Measurements from ENCODE around the gene PAX7.

Gene PAX7

DNA sequence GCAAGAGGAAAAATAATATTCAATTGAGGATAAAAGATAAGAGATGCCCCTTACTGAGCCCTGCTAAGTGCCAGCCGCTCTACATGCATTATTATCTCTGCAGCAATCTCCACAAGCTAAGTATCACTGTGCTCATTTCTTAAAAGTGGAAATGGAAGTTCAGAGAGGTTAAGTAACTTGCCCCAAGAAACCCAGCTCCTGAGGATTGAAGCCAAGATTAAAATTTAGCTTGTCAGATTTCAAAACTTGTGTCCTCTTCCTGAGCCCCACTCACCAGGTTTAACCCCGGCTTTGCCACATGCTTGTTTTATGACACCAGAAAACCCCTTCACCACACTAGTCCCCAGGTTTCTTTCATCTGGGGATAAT lies 11.2 kb upstream of the PAX7 start:
- no peak for DNase-seq

DNA sequence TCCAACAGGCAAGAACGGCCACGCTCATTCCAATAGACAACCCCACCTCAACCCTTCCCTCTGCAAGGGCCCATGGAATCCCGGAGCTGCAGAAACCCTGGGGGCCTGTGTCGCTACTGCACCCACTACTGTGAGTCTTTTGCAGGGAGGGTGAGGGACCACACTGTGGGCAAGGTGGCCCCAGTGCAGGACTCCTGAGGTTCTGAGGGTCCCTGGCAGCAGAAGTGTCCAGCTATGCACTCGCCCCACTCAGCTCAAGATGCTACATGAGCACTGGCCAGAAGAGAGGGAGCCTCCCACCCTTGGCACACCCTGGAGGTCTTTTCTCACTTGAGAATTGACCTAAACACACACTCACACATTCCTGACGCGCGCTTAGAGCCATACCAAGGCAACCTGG lies 2.1 kb upstream of the PAX7 start:
- DNase-seq: no peak

DNA sequence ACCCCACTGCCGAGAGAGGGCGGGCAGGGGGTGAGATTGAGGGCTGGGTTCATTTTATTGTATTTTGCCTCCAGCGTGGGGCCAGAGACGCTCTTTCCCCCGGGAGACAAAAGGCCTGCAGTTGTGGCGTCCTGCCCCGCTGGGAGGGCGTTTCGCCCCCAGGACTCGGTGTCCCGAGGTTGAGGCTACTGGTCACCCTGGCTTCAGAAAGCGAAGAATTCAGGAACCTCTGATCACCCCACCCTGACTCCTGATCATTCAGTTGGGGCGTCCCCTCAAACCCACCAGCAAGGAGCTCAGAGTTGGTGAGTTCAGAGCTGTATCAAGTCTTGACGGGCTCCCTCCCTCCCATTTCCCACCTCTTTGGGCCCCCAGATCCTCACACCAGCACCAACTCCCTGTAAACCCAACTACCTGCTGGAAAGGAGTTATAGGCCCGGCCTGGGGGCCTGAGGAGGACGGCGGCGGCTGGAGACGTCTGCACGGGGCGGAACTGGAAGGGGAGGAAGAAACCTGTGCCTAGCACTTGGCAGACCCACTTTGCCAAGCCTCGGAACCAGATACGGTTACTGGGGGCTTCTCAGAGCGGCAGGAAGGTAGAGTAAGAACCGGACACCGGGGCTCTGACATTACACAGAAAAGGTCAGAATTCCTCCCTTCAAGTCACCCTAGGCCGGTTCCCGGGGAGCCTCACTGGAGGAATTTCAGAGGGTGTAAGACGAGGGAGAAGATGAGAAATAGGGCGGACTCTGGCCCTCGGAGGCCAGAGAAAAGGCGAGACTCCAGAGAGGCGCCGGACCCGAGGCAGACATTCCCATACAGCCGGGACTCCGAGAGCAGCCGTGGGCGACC lies 761 bp upstream of the PAX7 start:
- DNase-seq: no peak

DNA sequence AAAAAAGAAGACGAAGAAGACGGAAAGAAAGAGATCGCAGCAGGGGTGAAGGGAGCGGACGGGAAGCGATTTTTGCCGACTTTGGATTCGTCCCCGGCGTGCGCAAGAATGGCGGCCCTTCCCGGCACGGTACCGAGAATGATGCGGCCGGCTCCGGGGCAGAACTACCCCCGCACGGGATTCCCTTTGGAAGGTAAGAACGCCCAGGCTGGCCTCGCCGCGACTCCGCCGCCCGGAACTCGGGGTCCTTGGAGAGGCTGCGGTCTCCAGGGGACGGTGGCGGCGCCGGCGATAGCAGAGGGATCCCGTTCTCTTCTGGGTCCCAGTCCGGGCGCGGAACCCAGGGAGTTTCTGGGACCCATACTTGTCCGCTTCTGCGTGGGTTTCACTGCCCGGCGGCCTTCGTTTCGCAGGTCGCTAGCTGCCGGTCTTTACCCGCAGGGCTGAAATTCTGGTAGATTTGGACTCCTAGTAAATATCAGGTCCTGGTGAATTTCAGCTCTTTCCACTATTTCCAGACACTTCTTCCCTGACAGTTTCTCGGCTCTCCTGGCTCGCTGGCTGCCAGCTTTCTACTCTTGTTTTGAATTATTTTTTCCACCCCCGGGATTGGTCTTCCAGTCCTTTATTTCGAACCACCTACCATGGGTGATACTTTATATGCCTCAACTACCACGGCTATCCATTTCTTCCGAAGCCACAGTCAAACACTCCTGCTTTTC lies 1.0 kb downstream of the PAX7 start:
- no peak for DNase-seq

DNA sequence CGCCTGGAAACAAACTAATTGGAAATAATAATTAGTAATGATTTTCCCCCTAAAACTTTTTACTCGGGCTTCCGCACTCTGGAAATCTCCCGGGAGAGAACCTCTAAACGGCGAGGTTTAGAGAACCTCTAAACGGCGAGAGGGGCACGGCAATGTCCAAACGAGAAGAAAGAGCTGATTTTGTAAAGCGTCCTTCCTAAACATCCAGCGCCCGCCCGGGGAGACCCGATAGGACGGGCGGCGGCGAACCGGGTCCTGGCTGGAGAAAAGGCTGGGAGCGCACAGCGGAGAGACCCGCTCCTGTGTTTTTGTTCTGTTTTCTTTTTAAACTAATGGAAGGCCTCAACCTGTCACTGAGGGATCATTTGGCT lies 1.6 kb downstream of the PAX7 start:
- DNase-seq: no peak

DNA sequence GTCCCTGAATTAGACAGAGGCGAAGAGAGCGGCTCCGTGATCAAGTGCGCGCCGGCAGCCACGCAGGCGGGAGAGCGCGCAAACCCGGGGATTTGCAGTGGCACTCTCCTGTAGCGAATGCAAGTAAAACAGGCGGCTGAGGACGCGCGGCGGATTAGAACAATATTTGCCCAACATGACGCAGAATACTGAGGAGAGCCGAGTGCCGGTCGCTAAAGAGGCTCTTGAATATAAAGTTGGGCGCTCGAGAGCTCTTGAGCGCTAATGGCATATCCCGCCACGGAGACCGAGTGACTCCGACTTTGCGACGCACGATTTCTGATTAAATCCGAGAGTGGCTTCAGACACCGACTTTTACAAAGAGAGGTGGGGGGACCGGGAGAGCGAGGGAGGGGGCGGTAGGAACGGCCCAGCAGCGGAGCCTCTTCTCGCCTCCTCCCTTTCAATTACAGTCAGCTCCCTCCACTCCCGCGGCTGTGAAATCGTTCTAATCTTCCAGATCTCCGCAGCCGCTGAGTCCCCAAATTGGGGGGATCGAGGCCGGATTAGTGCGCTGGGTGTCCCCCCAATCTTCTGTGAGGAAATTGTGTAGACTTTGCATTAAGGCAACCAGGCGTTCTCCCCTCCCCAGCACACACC lies 2.3 kb downstream of the PAX7 start:
- no peak for DNase-seq

DNA sequence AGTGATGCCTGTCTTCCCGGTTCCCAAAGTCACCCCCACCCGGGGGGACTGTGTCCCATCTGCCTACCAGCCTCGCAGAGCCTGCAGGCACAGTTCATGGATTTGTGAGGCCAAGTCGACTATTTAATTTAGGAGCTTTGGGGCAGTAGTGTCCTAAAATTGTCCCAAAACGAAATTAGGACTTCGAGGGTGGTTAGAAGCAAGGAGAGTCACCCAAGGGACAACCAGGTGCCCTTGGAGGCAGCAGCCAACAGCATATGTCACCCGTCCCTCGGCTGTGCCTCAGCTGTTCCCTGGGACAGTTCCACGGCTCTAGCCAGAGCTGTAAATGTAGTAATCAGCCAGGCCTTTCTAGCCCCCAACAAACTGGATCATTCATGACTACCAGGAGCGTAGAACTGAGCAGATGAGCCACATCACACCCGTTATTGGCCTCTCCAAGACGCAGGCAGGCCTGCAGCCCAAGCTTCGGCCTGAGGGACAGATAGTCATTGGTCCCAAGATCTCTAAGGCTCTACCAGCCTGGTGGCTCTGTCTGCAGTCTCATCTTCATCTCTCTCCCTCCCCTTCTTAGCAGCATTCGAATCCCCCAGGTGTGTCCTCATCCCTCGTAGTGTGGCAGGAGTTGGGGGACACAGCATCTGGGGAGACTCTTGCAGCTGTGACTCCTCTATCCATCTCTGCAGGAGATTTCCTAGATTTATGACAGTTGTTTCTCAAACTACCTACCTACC lies 2.9 kb downstream of the PAX7 start:
- no peak for DNase-seq

DNA sequence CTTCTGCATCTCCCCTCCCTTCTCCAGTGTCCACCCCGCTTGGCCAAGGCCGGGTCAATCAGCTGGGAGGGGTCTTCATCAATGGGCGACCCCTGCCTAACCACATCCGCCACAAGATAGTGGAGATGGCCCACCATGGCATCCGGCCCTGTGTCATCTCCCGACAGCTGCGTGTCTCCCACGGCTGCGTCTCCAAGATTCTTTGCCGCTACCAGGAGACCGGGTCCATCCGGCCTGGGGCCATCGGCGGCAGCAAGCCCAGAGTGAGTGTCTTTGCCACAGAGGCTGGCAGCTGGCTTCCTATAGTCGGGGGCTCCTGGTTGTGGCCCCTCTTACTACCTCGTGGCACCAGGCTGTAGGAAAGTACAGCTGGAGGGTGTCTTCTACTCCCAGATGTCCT lies 3.6 kb downstream of the PAX7 start:
- DNase-seq: no peak

DNA sequence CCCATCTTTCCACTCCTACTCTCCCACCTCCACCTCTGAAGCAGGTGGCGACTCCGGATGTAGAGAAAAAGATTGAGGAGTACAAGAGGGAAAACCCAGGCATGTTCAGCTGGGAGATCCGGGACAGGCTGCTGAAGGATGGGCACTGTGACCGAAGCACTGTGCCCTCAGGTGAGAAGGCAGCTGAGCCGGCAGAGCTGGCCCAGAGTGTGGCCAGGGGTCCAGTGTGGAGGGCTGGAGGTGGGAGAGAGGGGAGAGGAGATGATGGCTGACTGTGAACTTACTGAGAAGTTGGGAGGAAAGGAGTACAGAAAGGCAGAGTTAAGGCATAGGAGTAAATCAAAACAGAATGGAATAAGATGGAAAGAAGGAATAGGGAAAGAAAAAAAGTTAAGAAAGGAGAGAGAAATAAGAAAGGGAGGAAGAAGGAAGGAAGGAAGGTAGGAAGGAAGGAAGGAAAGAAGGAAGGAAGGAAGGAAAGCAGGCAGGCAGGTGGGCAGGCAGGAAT lies 4.5 kb downstream of the PAX7 start:
- no peak for DNase-seq

DNA sequence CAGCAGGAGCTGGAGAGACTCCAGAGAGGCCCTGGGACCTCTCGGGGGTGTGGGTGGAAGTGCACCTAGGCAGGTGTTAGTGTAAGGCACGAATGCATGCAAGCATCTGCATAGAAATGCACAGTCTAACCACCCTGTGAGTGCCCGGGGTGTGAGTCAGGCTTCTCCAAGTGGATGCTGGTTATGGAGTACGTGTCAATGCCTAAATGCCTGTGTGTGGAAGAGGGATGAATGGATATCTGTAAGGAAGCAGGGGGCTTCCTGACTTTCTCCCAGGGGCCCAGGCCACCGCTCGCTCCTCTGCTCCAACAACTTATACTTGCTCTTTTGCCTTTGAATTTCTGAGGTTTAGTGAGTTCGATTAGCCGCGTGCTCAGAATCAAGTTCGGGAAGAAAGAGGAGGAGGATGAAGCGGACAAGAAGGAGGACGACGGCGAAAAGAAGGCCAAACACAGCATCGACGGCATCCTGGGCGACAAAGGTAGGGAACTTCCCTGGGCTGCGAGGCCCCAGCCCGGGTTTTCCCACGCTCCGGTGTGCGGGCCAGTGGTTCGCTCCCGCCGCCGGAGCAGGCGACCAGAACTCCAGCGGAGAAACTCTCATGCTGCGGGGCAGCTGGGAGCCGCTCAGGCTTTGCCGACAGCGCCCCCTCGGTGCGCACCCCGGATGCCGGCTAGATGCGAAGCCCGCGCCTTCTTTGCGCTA lies 5.4 kb downstream of the PAX7 start:
- DNase-seq: no peak

DNA sequence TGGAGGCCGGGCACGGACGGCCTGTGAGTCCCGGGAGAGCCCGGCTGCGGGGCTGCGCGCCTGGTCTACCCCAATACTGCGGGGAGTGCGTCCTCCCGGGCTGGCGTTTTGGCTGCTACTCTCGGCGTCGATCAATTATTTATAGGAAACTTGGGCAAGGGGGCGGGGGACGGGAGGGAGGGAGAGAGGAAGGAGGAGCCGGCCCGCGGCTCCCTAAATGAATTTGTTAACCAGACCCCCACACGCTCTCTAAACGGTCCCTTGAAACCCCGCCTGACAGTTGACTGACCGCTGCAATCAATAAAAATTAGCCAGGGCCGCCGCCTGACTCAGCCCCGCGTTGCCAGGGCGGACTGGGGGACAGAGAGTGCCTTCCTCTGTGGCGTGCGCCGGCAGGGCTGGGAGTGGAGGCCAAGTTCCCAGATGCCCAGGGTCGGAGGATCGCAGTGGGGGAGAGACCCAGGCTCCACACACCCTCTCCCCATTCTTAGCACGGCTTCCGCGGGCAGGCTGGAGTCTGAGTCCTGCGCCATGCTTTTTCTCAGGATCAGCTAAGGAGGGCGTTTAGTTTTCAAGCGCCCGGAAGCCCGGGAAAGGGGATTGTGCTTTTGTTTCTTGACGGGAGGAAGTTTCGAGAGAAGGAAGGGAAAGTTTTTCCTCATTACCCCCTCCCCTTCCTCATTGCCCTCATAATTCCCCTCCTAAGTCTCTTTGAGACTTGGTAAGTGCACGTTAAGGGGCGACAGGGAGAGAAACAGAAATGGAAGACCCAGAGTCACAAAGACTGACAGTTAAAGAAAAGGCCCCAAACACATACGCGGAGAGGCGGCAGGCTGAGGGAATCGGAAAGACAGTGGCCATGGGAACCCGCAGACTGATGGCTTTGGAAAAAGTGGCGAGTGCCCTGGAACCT lies 6.2 kb downstream of the PAX7 start:
- DNase-seq: no peak

DNA sequence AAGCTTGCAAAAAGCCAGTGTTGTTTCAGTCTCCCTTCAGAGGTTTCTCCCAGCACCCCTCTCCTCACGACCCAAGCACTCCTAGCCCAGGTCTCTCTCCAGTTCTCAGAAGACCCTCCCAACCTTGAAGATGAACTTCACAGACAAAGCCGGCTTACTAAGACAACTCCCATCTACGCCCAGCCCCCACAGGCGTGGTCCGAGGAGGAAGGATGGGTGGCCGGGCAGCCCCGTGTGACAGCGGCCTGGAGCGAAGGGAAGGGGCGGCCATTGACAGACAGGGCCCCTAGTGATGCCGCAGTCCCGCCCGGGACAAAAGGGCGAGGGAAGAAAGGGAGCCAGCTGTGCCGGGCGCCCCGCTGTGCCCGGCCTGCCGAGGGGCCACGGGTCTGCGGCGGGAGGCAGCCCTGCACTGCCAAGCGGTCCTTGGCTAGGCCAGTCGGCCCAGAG lies 6.9 kb downstream of the PAX7 start:
- no peak for DNase-seq

DNA sequence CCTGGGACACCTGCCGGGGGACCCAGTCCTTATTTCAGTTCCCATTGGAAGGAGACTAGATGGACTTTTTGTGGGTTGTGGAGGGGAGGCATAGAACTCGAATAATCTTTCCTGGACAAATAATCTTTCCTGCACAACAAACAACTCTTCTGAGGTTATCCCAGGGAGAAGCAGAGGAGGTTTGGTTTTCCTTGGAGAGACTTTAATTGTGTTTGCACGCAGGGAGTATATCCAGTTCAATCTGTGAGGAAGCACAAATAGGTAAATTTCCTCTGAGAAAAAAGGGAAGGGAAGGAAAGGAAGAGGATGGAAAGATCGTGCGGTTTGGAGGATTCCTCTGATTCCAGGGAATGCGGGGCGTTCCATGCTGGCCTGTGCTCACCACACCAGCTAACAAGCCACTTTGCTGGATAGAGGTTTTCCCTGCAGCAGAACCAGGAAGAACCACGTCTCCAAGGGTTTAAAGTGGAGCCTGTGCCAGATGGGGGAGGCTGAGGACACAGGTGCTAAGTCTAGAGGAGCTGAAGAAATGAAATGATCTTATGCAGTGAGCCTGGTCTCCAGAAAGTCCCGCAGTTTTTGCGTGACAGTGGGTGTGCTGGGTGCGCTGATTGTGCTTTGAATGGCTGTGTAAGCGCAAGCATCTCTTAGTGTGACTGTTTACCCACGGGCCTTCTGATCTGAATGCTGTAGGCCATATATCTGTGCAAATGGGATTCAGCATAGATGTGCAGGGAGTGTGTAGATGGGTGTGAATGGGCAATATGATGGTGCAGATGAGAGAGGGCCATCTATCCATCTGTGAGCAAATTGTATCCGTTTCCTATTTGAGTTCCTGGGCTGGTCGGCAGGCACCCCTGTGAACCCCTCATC lies 7.6 kb downstream of the PAX7 start:
- DNase-seq: no peak

DNA sequence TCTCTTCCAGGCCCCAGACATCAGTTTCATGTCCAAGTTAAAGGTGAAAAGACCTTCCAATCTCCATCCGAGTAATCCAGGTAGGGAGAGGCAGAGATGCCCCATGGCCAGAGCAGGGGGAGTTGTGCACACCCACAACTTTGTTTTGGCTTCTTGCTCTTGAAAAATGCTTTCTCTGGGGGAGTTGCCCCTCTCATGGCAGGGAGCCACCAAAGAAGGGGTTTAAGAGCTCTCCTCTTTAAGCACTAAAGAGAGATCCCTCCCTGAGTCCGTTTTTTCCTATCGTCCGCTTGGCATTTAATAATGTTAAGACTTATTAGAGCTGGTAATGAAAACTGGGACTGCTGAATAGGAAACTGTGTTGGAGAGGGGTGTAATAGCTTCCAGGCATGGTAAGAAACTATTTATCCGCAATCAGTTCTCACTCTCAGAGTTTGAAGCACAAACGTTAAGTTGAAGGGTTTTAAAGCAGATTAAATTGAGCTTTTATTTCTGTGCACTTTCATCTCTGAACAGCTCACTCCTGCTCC lies 8.3 kb downstream of the PAX7 start:
- no peak for DNase-seq

DNA sequence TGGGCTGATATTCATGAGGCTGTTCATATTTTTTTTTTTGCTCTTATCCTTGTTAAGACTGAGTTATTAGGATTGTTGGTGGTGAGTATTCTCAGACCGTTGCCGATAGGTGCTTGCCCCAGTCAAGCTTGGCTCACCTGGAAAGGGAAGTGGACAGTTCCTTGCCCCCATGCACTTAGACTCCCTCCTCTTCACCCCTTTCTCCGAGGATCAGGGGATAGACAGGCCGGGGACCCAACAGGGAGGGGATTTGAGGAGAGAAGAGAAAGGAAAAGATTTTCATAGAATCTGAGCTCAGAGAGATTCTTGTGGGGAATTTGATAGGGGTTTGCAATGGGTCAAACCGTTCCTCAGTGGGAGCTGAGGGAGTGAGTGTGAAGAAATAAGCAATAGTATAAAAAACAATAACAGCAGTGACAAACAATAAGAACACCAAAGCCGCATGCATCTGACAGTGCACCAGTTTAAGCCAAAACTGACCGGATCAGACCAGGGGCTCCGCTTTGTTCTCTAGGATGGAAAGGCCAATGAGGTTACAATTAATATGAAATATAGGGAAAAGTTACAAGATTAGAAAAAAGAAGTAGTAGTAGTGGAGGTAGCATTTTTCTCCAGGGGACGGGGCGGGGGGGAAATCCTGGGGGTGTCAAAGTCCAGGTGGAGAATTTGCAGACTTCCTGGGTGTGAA lies 8.9 kb downstream of the PAX7 start:
- DNase-seq: no peak

DNA sequence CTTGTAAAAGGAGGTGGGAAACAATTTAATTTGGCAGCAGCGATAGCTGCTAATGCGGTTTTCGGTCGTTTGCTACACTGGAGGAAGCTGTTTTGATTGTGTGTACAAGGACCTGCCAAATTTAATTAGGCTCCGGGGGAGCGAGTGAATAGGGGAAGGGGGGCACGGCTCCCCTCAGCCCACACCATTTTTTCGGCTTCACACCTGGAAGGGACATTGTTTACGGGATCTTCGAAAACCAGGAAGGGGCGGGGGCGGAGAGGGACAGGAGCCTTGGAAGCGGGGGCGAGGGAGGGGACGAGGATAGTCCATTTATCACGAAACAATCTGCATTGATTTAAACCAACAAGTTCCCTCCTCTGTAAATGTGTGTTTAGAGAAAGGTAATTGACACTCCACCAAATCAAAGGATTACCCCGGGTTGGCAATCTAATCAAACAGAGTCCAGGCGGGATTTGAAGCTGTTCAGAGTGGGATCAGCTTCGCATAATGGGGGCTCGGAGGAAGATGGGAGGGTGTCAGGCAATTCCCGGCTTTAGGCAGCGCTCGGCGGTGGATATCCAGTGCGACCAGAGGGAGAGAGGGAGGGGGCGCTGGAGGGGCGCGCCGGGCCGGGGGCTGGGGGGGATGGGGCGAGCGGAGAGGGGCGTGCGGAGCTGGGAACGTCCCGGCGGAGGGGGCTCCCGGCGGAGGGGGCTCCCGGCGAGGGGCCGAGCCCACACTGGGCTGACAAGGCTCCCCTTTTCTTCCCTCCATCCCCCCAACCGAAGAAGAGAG lies 9.8 kb downstream of the PAX7 start:
- DNase-seq: no peak

DNA sequence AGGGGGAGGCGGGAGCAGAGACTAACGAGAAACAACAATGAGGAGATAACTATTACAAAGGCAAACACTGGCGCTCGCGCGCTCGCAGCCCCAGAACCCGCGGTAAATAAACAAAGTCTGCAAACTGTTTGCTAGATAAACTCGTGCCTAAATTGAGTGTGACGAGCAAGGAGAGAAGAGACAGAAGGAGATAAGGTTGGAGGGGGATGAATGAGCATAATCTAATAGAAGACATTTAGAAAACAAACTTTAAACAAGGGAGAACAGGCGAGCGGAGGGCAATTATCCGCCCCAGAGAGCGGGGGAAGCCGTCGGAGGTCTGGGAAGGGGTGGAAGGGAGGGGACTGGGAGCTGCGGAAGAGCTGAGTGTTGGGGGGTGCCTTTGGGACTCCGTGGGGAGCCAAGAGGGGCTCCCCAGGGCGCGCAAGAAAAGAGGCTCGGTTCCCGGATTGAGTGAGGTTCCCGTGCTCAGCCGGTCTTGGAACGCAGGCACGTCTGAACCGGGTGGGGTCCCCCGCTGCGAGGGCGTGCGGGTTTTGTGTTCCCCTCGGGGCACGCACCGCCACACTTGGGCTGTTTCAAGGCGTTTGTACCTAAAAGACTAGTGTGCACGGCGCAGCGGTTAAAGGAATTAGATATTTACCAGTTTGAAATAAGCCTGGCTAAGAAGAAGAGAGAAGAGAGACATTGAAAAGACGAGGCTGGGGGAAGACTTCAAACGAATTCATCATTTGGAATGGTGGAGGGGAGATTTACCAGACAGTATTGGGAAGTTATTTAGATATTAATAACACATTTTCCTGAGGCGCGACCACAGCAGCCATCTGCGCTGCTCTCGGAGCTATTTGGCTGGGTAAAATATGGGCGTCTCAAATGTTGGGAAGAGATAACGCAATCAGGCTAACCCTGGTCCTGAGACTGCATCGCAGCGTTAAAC lies 10.6 kb downstream of the PAX7 start:
- DNase-seq: no peak

Data from CD4-positive, alpha-beta T cell treated with Interleukin-1 beta for 1 hour (primary cell).